HG02610 (cell line): ENCODE results near the gene MTG1.

Experiments
- ATAC-seq: cut with Tn5 transposase; IDR thresholded peaks from one replicate; pipeline ENCODE4 v1.9.1; 2021; ENCODE audit warnings: mild to moderate bottlenecking, moderate library complexity; ENCODE audit not compliant: unreplicated experiment

MTG1 gene

GRCh38 chr10:133444342-133445267, 50.6 kb downstream of the MTG1 start:
- no peak for ATAC-seq

GRCh38 chr10:133445268-133445732, 51.3 kb downstream of the MTG1 start:
- ATAC-seq, result no peak

- ATAC-seq, result no peak
Observed at GRCh38 chr10:133445751-133446708, 52.1 kb downstream of the MTG1 start.

- no peak for ATAC-seq
Observed at GRCh38 chr10:133446979-133447378, 53.0 kb downstream of the MTG1 start.

- ATAC-seq, result no peak
Observed at GRCh38 chr10:133448120-133448519, 54.2 kb downstream of the MTG1 start.

- no peak for ATAC-seq
Observed at GRCh38 chr10:133451346-133451745, 57.4 kb downstream of the MTG1 start.

GRCh38 chr10:133452453-133452852, 58.5 kb downstream of the MTG1 start:
- ATAC-seq, result no peak

- ATAC-seq, result no peak
Observed at GRCh38 chr10:133453516-133454203, 59.7 kb downstream of the MTG1 start, which contains the start of gene SCART1. TSS of gene SCART1 (plus strand) at chr10:133453945. CDS start at chr10:133453998, 53 bp downstream.

GRCh38 chr10:133454204-133454893, 60.4 kb downstream of the MTG1 start:
- no peak for ATAC-seq

GRCh38 chr10:133455196-133455595, 61.2 kb downstream of the MTG1 start:
- ATAC-seq, result no peak

GRCh38 chr10:133455611-133456031, 61.7 kb downstream of the MTG1 start:
- no peak for ATAC-seq

GRCh38 chr10:133456041-133456951, 62.3 kb downstream of the MTG1 start:
- ATAC-seq, result no peak

- ATAC-seq, result no peak
Observed at GRCh38 chr10:133457100-133457841, 63.3 kb downstream of the MTG1 start.

GRCh38 chr10:133458021-133458709, 64.2 kb downstream of the MTG1 start:
- no peak for ATAC-seq

GRCh38 chr10:133458710-133459453, 64.9 kb downstream of the MTG1 start:
- ATAC-seq, result no peak

GRCh38 chr10:133459454-133460207, 65.7 kb downstream of the MTG1 start:
- ATAC-seq, result no peak
